Inferior parietal cortex (tissue), 1 donor: Measurements from ENCODE around the gene ARL17A.
"Not testable (repeated sequence)": the region's sequence is repeated elsewhere in the genome, so short reads cannot be mapped to it uniquely, and the experiment has no call there.

Experiments used
- DNase-seq: peaks from one replicate; pipeline ENCODE4 v3.0.0-alpha.2; 2016; ENCODE audit errors: extremely low spot score

ARL17A gene

GRCh38 chr17:46548607-46549006 is 30.9 kb downstream of the ARL17A start:
- not testable (repeated sequence) for DNase-seq

GRCh38 chr17:46534716-46535115 is 44.8 kb downstream of the ARL17A start:
- not testable (repeated sequence) for DNase-seq

- DNase-seq = not testable (repeated sequence)
Observed at GRCh38 chr17:46512168-46512567, 67.3 kb downstream of the ARL17A start, which contains the start of gene LRRC37A2. Gene LRRC37A2 (plus strand): TSS chr17:46512468. CDS start chr17:46512713, 245 bp downstream.

DNA sequence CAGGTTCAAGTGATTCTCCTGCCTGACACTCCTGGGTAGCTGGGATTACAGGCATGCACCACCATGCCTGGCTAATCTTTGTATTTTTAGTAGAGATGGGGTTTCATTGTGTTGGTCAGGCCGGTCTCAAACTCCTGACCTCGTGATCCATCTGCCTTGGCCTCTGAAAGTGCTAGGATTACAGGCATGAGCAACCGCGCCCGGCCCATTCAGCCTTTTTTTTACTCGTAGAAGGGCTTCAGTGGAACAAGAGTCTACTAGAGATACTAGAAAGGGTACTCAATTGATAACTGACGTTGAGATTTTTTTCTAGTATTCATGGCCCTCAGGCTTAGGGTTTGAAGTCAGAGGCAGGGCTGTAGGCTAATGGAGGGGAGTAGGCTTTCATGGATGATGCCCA is 73.6 kb downstream of the ARL17A start:
- DNase-seq = not testable (repeated sequence)

DNA sequence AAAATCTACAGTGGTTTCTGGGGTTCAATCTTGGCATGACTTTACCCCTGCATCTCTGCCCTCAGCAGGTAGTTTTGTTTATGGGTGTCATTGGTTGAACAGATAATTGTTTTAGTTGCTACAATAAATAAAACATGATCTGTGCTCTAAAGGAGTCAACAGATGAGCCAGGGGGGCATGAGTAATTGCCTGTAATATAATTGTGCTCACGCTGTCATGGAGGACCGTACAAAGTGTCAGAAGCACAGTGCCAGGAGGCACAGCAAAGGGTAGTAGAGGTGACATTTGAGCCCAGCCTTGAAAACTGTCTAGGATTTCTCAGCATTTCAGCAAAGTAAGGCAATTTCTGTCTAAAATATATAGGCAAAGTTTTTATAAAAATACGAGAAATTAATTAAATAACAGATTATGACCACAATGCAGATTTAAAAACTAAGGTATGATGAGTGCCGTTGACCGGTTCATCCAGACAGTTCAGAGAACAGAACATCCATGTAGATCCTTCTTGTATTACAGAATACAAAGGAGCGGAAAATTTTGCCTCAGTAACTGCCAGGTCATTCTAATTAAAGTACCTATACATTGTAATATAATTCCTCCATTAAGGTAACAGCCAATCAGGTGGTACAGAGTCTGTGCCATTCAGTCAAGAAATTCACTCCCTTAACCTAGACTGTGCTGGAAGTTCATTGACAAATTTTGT is 79.9 kb downstream of the ARL17A start:
- not testable (repeated sequence) for DNase-seq

- not testable (repeated sequence) for DNase-seq
Observed at GRCh38 chr17:46492021-46492420, 87.5 kb downstream of the ARL17A start.

DNA sequence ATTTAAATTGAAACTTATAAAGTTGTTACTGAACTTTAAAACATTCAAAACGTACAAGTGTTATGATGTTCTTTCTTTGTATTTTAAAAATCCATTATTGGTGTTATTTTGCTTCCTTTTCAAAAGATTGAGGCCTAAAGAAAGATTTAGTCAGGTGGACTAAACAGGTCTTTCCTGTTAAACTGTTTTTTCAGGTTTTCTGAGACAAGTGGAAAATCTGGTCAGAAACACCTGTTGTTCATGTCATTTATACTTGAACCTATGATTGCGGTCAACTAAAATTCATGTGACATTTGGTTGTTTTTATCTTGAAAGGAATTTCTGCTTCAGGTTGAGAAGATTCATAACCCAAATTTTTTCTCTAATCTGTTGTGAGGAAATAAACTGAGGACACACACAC is 98.2 kb downstream of the ARL17A start:
- not testable (repeated sequence) for DNase-seq

GRCh38 chr17:46478823-46479222 is 100.7 kb downstream of the ARL17A start:
- not testable (repeated sequence) for DNase-seq

GRCh38 chr17:46475583-46475982 is 103.9 kb downstream of the ARL17A start:
- DNase-seq = not testable (repeated sequence)

- DNase-seq = not testable (repeated sequence)
Observed at GRCh38 chr17:46474489-46474888, 105.0 kb downstream of the ARL17A start.

DNA sequence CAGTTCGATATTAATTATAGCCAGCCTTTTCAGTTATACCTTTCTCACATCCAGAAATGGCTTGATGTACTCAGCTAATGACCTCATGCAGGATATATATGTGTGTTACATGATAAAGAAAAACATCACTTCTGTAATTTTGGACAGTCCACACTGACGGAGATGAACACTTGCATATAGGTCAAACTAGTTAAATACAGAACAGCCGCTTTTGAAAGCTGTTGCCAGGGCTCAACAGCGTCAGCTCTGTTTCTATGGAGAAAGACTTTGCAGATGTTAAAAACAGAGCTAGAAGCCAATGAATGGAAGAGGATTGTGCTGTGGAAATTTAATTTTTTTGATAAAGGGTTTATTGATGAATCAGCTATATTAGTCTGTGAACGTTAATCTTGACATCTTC is 111.9 kb downstream of the ARL17A start:
- DNase-seq = not testable (repeated sequence)
